Right ventricle myocardium inferior (tissue), 1 donor: ENCODE measurements around the gene KMT2B. TPM values are rescaled to one million over a fixed set of nuclear protein-coding genes. Genes with fewer than 3 reads are reported as not detected.
"Not testable (repeated sequence)": the region's sequence is repeated elsewhere in the genome, so short reads cannot be mapped to it uniquely, and the experiment has no call there.

Source experiments
- ATAC-seq: fragments of 200-7000 bp; cut with Tn5 transposase; one replicate; pipeline ENCODE4 v1.9.1; 2020; ENCODE audit warnings: mild to moderate bottlenecking, moderate library complexity
- DNase-seq: peaks from one replicate; pipeline ENCODE4 v3.0.0; 2021; ENCODE audit errors: missing footprints
- intact Hi-C: fragments of 100-400 bp; cut with DNase I; formaldehyde crosslinking; loops from one replicate; pipeline ENCODE4 v1.11.0; 2022
- total RNA-seq: library from RNA; stranded (reverse); fragmentation: NEBNext Ultra II Directional; extraction: Animal tissue kit (Norgen Biotek cat#: 25700); gene quantifications from one replicate; pipeline ENCODE4 v1.2.1, GENCODE V29; 2021
- donor health status: DM: no; HTN: yes; CAD: no; lungs with severe emphysema.

Gene KMT2B
- total RNA-seq, 1 donor from 2014 or later = 12.7 TPM

DNA sequence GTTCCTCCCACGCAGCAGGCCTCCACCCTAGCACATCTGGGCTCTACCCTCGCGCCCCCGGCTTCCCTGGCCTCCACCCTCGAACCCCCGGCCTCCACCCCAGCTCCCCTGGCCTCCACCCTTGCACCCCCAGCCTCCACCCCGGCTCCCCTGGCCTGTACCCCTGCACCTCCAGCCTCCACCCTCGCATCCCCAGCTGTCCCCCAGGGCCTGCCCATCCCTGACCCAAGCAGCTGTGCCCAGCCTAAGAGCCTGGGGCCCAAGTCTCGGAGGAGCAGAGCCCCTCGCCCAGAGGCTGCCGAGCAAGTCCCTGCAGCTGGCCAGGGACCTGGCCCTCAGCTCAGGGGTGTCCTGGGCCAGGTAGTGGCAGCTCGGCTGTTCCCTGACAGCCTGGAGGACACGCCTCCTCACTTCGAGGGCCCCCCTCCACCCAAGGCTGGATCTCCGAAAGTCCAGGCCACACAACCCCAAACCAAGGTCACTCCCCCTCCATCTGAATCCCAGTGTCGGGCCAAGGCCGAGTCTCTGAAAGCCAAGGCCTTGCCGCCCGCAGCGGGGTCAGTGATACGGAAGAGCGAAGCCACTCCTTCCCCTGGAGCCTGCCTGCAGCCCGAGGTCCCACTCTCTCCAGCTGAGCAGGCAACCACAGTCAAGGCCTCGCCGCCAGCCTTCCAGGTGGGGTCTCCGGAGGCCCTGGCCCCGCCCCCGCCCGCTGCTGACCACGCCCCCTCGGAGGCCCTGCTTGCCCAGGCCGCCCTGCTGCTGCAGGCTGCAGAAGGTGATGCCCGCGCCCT, 49.7 kb downstream of the KMT2B start:
- ATAC-seq = peak; percentile 40
- DNase-seq = peak; percentile 58
- intact Hi-C loops = no loop called here

DNA sequence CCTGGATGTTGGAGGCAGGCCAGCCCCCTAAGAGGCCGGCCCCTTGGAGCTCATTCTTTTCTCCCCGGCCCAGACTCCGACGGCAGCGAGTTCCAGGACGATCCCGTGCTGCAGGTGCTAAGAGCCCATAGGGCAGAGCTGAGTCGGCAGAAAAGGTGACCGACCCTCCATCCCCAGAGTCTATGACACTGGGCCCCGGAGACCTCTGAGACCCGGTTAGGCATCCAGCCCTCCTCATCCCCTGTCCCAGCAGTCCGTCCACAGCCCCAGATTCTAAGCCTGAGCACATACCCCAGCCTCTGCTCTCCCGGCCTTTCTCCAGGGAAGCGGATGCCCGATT, 50.2 kb downstream of the KMT2B start:
- ATAC-seq = no peak
- intact Hi-C loops = no loop called here
- peak; percentile 48 for DNase-seq

DNA sequence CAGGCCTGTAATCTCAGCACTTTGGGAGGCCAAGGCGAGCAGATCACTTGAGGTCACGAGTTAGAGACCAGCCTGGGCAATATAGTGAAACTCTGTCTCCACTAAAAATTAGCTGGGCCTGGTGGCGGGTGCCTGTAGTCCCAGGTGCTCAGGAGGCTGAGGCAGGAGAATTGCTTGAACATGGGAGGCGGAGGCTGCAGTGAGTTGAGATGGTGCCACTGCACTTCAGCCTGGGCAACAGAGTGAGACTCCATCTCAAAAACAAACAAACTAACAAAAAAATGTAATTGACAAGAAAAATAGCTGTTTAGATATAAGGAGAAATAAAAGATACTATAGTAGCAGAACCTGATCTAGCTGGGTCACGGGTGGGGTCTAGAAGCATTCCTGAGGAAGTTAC, 54.6 kb downstream of the KMT2B start:
- intact Hi-C loops, DNase-seq, ATAC-seq: not testable (repeated sequence)

- intact Hi-C loops = no loop called here
- ATAC-seq (no peak), DNase-seq (peak; percentile 39)
Observed at GRCh38 chr19:35773020-35773806, 55.4 kb downstream of the KMT2B start.

DNA sequence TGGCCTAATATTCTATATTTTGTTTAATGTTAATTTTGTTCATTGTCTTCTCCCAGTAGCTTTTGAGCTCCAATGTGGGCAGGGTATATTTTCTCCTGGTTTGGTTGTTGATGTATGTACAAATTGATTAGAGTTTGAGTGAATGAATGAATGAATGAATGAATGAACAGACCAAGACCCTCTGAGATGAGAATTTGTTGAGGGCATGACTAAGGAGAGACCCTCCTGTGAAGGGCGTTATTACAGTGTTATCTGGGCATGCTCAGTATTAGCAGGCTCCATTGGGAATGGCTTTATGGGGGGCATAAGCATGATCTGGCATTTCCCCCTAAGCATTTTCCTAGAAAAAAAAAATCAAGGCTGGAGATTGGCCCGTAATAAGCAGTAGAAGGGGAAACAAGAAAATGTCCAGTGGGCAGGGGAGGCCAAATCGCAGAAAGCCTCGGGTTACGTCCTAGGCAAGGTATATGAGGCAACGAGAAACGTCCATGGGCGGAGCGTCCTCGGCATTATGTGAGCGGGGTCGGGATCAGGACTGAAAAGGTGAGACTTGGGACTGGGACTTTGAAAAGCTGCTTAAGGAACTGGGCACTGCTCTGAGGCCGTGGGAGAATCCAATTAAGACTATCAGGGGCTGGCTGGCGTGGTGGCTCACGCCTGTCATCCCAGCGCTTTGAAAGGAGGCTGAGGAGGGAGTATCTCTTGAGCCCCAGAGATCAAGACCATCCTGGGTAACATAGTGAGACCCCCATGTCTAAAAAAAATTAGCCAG, 56.7 kb downstream of the KMT2B start:
- intact Hi-C loops = no loop called here
- ATAC-seq (no peak), DNase-seq (peak; percentile 42)

DNA sequence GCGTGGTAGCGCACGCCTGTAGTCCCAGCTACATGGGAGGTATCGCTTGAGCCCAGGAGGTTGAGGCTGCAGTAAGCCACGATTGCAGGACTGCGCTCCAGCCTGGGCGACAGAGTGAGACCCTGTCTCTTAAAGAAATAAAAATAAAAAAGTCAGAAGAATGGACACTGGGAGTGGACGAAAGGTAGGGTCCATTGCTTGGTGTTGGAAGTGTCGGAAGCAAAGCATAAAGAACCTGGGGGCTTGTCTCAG, 57.2 kb downstream of the KMT2B start:
- ATAC-seq = no peak
- intact Hi-C loops = no loop called here
- DNase-seq = no peak

DNA sequence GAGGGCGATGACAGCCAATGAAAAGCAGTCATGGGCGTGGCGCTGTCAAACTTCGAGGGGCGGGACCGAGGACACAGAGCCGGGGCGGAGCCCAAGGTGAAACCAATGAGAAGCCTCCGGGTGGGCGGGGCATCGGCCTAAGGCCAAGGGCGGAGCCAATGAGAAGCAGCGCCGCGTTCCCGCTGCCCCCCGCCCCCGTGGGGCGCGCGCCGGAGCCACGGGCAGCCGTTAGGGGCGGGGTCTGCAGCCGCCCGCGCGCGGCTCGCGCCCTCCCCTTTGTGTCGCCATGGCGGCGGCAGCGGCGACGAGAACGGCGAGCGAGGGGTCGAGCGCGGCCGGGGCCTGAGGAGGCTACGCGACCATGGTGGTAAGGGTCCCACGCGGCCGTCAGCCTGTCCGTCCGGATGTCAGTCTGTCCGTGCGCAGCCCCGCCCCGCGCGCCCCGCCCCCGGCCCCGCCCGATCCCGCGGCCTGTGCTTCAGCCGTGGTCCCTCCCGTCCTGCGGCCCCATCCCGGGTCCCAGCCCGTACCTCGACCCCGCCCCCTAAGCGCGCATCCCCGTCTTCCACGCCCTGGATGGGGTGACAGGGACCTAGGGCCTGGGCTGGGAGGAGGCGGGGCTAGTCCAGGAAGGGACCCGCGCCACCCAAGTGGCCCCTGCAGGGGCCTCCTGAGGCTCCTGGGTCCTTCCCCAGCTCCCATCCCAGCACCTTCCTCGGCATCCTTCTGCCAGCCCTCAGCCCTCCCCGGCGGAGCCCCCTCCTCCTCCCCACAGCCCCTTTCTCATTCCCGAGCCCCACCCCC, 57.7 kb downstream of the KMT2B start, which contains the start of gene ARHGAP33:
TSS of gene ARHGAP33 (plus strand) at position 267 of the 804 bp plus-strand sequence. CDS start at position 362, 95 bp downstream.
- peak; percentile 100 for DNase-seq
- intact Hi-C loops = no loop called here
- peak; percentile 99 for ATAC-seq

DNA sequence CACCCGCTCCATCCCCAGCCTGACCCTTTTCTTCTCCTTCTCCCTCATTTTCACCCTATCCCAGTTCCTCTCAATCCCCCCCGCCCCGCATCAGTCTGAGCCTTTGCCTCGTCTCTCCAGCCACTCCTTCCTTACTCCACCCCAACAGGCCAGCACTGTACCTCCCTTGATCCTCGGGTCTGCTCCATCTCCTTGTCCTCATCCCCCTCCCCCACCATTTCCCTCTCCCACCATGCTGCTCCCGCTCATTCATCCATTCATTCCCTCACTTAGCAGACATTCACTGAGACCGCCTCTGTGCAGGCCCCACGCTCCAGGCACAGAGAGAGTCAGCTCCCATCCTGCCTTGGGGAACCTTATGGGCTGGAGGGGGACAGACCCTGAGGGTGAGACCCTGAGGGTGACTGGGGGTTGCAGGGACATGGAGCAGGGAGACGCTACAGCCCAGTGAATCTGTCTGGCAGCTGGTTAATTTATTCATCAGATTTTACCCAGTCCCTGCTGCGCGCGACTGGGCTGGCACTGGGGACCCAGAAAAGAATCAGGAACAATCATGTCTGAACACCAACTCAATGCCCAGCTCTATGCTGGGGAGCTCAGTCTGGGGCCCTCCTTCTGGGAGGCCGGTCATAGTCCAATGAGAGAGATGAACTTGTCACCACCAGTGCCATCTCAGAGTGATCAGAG, 58.4 kb downstream of the KMT2B start:
- ATAC-seq = no peak
- DNase-seq = no peak
- intact Hi-C loops = no loop called here

DNA sequence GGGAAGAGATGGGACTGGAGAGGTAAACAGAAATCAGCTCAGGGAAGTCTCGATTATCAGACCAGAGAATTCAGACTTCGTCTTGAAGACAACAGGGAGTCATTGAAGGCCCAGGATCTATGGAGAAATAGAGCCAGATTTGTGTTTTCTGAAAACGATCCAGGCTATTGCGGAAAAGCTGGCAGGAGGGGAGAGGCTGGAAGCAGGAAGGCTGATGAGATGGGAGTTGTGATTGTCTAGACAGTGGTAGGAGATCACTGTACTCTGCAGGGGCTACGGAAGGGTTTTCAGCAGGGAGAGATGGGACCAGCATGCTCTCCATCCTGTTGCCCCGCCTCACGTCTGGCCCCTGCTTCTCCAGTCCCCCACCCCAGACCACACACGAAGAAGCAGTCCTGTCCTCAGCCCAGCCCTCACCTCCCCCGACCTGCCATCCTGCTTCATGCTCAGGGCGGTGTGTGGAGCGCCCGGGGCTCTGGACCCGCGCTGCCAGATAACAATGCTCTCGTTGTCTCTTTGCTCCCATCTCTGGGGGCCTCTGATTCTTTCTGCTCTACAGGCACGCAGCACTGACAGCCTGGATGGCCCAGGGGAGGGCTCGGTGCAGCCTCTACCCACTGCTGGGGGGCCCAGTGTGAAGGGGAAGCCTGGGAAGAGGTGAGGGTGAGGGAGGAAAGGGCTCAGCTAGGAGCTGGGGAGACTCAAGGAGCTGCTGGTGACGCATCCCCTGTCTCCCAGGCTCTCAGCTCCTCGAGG, 59.5 kb downstream of the KMT2B start:
- DNase-seq (no peak), ATAC-seq (no peak)
- intact Hi-C loops = no loop called here

DNA sequence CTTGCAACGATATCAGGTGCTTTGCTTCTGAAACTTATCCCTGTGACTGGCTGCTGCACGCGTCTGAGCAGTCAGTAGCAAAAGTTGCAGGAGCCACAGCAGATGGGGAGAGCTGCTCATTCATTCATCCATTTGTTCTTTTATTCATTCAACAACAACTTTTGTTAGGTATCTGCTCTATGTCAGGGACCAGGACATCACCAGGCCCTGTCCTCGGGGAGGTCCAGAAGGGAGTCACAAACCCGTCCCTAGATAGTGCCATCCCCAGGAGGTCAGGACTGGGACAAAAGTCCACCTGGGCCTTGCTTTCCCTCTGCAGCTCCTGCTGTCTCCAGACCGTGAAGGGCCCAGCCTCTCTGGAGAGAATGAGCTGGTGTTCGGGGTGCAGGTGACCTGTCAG, 60.2 kb downstream of the KMT2B start:
- intact Hi-C loops = no loop called here
- no peak for ATAC-seq
- no peak for DNase-seq

DNA sequence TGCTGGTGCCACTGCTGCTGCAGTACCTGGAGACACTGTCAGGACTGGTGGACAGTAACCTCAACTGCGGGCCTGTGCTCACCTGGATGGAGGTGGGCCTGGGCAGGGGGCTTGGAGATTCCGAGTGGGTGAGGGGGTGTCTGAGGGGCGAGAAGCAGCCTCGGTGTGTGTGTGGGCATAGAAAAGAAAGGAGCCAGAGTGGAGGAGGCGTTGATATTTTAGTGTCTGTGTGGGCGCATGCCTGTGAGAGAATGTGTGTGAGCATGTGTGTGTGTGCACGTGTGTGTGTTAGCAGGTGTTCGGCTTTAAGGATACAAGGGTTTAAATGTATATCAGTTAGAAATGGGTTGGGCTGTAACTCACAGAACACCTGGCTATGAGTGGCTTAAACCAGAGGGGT, 61.2 kb downstream of the KMT2B start:
- intact Hi-C loops = no loop called here
- no peak for DNase-seq
- no peak for ATAC-seq

DNA sequence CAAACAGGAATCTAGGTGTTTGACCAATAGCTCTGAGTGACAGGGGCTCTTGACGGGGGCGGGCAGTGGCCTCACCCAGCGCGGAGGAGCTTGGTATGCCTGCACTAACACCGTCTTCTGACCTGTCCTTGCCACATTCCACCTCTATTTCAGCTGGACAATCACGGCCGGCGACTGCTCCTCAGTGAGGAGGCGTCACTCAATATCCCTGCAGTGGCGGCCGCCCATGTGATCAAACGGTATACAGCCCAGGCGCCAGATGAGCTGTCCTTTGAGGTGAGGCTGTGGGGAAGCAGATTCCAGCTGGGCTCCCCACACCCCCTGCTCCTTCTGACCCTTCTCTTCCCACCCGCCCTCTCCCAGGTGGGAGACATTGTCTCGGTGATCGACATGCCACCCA, 62.3 kb downstream of the KMT2B start:
- ATAC-seq = no peak
- no peak for DNase-seq
- intact Hi-C loops = no loop called here

GRCh38 chr19:35780717-35781116, 62.9 kb downstream of the KMT2B start:
- no peak for ATAC-seq
- intact Hi-C loops = no loop called here
- no peak for DNase-seq

GRCh38 chr19:35781650-35782049, 63.8 kb downstream of the KMT2B start:
- ATAC-seq = no peak
- no peak for DNase-seq

DNA sequence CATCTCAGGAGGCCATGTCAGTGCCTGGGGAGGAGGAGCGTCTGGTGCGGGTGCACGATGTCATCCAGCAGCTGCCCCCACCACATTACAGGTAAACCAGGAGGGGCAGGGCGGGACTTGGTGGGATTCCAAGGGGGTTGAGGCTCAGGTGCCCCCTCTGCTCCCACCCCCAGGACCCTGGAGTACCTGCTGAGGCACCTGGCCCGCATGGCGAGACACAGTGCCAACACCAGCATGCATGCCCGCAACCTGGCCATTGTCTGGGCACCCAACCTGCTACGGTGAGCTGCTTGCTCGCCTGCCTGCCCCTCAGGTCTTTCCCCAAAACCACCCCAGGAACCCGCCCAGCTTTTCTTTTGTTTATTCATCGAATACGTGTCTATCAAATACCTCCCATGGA, 64.8 kb downstream of the KMT2B start:
- intact Hi-C loops = no loop called here

More at GRCh38 chr19:35781650-35782049, 63.8 kb downstream of the KMT2B start:
- intact Hi-C loops = no loop called here

DNA sequence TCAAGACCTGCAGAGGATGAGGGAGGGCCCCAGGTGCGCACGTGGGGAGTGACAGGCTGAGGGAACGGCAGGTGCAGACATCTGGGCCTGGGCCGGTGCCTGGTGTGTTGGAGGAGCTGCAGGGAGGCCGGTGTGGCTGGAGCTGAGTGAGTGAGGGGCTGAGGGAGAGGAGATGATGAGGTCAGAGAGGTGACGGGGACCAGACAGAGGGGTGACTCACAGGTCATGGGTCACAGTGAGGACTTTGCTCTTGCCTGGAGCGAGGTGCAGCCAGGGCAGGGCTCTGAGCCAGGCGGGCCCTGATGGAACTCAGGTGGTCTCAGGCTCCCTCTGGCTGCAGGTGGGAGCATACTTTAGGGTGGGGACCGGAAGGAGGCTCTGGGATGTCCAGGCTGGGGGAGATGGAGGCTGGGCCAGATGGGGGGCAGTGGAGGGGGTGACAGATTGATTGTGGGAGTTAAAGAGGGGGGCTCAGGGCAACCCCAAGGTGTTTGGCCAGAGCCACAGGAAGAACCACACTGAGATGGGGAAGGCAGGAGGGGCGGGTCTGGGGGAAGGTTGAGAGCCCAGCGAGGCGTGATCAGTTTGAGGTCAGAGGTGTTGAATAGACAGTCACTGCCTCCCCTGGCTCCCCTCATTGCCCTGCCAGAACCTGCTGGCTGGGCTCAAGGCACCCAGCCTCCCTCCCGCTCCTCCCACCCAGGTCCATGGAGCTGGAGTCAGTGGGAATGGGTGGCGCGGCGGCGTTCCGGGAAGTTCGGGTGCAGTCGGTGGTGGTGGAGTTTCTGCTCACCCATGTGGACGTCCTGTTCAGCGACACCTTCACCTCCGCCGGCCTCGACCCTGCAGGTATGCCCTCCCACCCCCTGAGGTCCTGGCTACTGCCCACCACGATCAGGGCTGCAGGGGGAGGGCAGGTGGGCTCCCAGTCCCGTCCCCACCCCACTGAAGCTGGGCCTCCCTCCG, 65.9 kb downstream of the KMT2B start:
- ATAC-seq (no peak), DNase-seq (no peak)
- intact Hi-C loops = no loop called here

More for the DNA sequence above, 64.8 kb downstream of the KMT2B start:
- no peak for ATAC-seq
- no peak for DNase-seq
